WTC11 (cell line): ENCODE measurements around the gene KAZN. TPM values are rescaled to one million over a fixed set of nuclear protein-coding genes. Genes with fewer than 3 reads are reported as not detected.

Experiments
- ATAC-seq: fragments of 200-7000 bp; cut with Tn5 transposase; 2 replicates; pipeline ENCODE4 v1.10.0; 2021; ENCODE audit warnings: mild to moderate bottlenecking, moderate library complexity
- CTCF ChIA-PET: fragments of 300-600 bp; sonication (Branson Sonifier 250); formaldehyde crosslinking; loops from one replicate; lab custom pipeline; 2021; ENCODE audit warnings: antibody characterized with exemption; lab: Charles Lee
- POLR2A ChIA-PET: fragments of 350-600 bp; sonication (Branson Sonifier 250); formaldehyde crosslinking; loops from one replicate; lab custom pipeline; 2021; ENCODE audit warnings: antibody characterized with exemption; lab: Charles Lee
- DNase-seq: peaks from one replicate; pipeline ENCODE4 v3.0.0; 2021; ENCODE audit warnings: low spot score
- H3K27ac Mint-ChIP-seq: 2 replicates; pipeline ENCODE4 v1.8.0; 2021; ENCODE audit warnings: mixed read lengths
- H3K27me3 Mint-ChIP-seq: 2 replicates; pipeline ENCODE4 v1.8.0; 2021; ENCODE audit warnings: low read depth, mild to moderate bottlenecking, moderate library complexity, mixed read lengths
- H3K36me3 Mint-ChIP-seq: 2 replicates; pipeline ENCODE4 v1.8.0; 2021; ENCODE audit warnings: mixed read lengths
- H3K4me1 Mint-ChIP-seq: 2 replicates; pipeline ENCODE4 v1.8.0; 2022; ENCODE audit warnings: mixed read lengths
- H3K4me3 Mint-ChIP-seq: 2 replicates; pipeline ENCODE4 v1.8.0; 2021; ENCODE audit warnings: mild to moderate bottlenecking, moderate library complexity, mixed read lengths
- H3K9me3 Mint-ChIP-seq: 2 replicates; pipeline ENCODE4 v1.8.0; 2021; ENCODE audit warnings: mixed read lengths
- GTF2I ChIP-seq: fragments of 250-450 bp; sonication (Bioruptor Pico); conservative IDR thresholded peaks from 2 replicates; pipeline ENCODE4 v1.4.0; 2021; ENCODE audit warnings: mild to moderate bottlenecking
- NFE2L1 ChIP-seq: sonication (generic); formaldehyde crosslinking; IDR thresholded peaks from 2 replicates; pipeline ENCODE4 v1.8.1; 2023; ENCODE audit warnings: missing genetic modification reagents
- NR1H2 ChIP-seq: sonication (generic); formaldehyde crosslinking; IDR thresholded peaks from 2 replicates; pipeline ENCODE4 v1.9.0; 2021; ENCODE audit warnings: mild to moderate bottlenecking, moderate library complexity, missing genetic modification reagents
- NR2C2 ChIP-seq: sonication (generic); formaldehyde crosslinking; IDR thresholded peaks from 2 replicates; pipeline ENCODE4 v1.8.0; 2022; ENCODE audit warnings: mild to moderate bottlenecking, missing genetic modification reagents
- OVOL2 ChIP-seq: fragments of 250-450 bp; sonication (Bioruptor Pico); IDR thresholded peaks from 2 replicates; pipeline ENCODE4 v1.9.0; 2021; ENCODE audit warnings: mild to moderate bottlenecking, borderline replicate concordance
- SP1 ChIP-seq: sonication (generic); formaldehyde crosslinking; conservative IDR thresholded peaks from 2 replicates; pipeline ENCODE4 v1.8.1; 2022; ENCODE audit warnings: missing genetic modification reagents
- TP53 ChIP-seq: sonication (generic); formaldehyde crosslinking; IDR thresholded peaks from 2 replicates; pipeline ENCODE4 v1.8.1; 2023; ENCODE audit warnings: mild to moderate bottlenecking, missing genetic modification reagents
- ZNF121 ChIP-seq: sonication (generic); formaldehyde crosslinking; IDR thresholded peaks from 2 replicates; pipeline ENCODE4 v1.8.0; 2023; ENCODE audit warnings: missing genetic modification reagents
- ZNF138 ChIP-seq: sonication (generic); formaldehyde crosslinking; conservative IDR thresholded peaks from 2 replicates; pipeline ENCODE4 v1.8.1; 2022; ENCODE audit warnings: mild to moderate bottlenecking, moderate library complexity, missing genetic modification reagents
- ZNF317 ChIP-seq: sonication (generic); formaldehyde crosslinking; IDR thresholded peaks from 2 replicates; pipeline ENCODE4 v1.8.1; 2023; ENCODE audit warnings: low read depth, mild to moderate bottlenecking, moderate library complexity, missing genetic modification reagents, borderline replicate concordance
- total RNA-seq: library from RNA; stranded (reverse); gene quantifications from 3 replicates; pipeline ENCODE4 v1.2.3, GENCODE V29; 2021
- TF ChIP-seq, protein P1 (sequence below): sonication (generic); formaldehyde crosslinking; conservative IDR thresholded peaks from 2 replicates; pipeline ENCODE4 v1.8.1; 2023; ENCODE audit warnings: mild to moderate bottlenecking, low read depth, missing genetic modification reagents, moderate library complexity
- TF ChIP-seq, protein P2 (sequence below): sonication (generic); formaldehyde crosslinking; IDR thresholded peaks from 2 replicates; pipeline ENCODE4 v1.8.1; 2023; ENCODE audit warnings: mild to moderate bottlenecking, missing genetic modification reagents, moderate library complexity
- TF ChIP-seq, protein P3 (sequence below): fragments of 250-450 bp; sonication (Bioruptor Pico); conservative IDR thresholded peaks from 2 replicates; pipeline ENCODE4 v1.9.0; 2021; ENCODE audit warnings: mild to moderate bottlenecking
- TF ChIP-seq, protein P4 (sequence below): sonication (generic); formaldehyde crosslinking; IDR thresholded peaks from 2 replicates; pipeline ENCODE4 v1.8.0; 2022; ENCODE audit warnings: mild to moderate bottlenecking, missing genetic modification reagents
- TF ChIP-seq, protein P5 (sequence below): sonication (generic); formaldehyde crosslinking; IDR thresholded peaks from 2 replicates; pipeline ENCODE4 v1.8.1; 2022; ENCODE audit warnings: mild to moderate bottlenecking, missing genetic modification reagents, moderate library complexity, borderline replicate concordance
- TF ChIP-seq, protein P6 (sequence below): fragments of 200-600 bp; IDR thresholded peaks from 2 replicates; pipeline ENCODE4 v1.8.0; 2022; ENCODE audit warnings: antibody characterized with exemption
- TF ChIP-seq, protein P7 (sequence below): sonication (generic); formaldehyde crosslinking; IDR thresholded peaks from 2 replicates; pipeline ENCODE4 v1.8.1; 2023; ENCODE audit warnings: mild to moderate bottlenecking, missing genetic modification reagents
- TF ChIP-seq, protein P8 (sequence below): sonication (generic); formaldehyde crosslinking; IDR thresholded peaks from 2 replicates; pipeline ENCODE4 v1.8.0; 2023; ENCODE audit warnings: missing genetic modification reagents
- TF ChIP-seq, protein P9 (sequence below): sonication (generic); formaldehyde crosslinking; IDR thresholded peaks from 2 replicates; pipeline ENCODE4 v1.8.1; 2023; ENCODE audit warnings: mild to moderate bottlenecking, missing genetic modification reagents, moderate library complexity
- TF ChIP-seq, protein P10 (sequence below): fragments of 250-450 bp; sonication (Bioruptor Pico); IDR thresholded peaks from 2 replicates; pipeline ENCODE4 v1.9.0; 2021; ENCODE audit warnings: moderate library complexity, mild to moderate bottlenecking, inconsistent platforms, borderline replicate concordance

The KAZN gene
- total RNA-seq, 1 experiment from 2014 or later: 19.9 TPM

DNA sequence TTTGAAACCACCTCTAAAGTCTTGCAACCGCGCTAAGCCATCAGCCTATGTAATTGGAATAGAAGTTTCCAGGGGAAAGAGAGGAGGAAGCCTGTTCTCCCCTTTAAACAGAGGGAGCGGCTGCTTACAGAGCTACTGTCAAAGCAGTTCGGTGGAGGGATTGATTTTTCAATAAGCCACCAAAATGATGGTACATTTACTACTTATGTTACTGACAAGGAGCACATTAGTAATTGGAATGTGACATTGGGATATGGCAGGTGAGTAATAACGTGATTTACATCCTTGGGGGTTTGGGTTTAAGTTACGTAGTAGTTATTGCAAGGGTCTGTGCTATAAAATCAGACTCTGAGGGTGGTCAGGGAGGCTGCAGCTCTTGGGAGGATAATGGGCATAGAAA, 257.3 kb downstream of the KAZN start (continued):
- TF ChIP-seq, protein P1, sequence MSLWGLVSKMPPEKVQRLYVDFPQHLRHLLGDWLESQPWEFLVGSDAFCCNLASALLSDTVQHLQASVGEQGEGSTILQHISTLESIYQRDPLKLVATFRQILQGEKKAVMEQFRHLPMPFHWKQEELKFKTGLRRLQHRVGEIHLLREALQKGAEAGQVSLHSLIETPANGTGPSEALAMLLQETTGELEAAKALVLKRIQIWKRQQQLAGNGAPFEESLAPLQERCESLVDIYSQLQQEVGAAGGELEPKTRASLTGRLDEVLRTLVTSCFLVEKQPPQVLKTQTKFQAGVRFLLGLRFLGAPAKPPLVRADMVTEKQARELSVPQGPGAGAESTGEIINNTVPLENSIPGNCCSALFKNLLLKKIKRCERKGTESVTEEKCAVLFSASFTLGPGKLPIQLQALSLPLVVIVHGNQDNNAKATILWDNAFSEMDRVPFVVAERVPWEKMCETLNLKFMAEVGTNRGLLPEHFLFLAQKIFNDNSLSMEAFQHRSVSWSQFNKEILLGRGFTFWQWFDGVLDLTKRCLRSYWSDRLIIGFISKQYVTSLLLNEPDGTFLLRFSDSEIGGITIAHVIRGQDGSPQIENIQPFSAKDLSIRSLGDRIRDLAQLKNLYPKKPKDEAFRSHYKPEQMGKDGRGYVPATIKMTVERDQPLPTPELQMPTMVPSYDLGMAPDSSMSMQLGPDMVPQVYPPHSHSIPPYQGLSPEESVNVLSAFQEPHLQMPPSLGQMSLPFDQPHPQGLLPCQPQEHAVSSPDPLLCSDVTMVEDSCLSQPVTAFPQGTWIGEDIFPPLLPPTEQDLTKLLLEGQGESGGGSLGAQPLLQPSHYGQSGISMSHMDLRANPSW (CRISPR knock-in tag): no peak
- TF ChIP-seq ZNF121 (CRISPR knock-in tag) (no peak), OVOL2 (CRISPR knock-in tag) (no peak), TP53 (CRISPR knock-in tag) (no peak), NR2C2 (no peak), SP1 (CRISPR knock-in tag) (no peak), ZNF138 (no peak), GTF2I (CRISPR knock-in tag) (no peak)
- TF ChIP-seq, protein P2, sequence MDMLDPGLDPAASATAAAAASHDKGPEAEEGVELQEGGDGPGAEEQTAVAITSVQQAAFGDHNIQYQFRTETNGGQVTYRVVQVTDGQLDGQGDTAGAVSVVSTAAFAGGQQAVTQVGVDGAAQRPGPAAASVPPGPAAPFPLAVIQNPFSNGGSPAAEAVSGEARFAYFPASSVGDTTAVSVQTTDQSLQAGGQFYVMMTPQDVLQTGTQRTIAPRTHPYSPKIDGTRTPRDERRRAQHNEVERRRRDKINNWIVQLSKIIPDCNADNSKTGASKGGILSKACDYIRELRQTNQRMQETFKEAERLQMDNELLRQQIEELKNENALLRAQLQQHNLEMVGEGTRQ: no peak
- TF ChIP-seq, protein P3, sequence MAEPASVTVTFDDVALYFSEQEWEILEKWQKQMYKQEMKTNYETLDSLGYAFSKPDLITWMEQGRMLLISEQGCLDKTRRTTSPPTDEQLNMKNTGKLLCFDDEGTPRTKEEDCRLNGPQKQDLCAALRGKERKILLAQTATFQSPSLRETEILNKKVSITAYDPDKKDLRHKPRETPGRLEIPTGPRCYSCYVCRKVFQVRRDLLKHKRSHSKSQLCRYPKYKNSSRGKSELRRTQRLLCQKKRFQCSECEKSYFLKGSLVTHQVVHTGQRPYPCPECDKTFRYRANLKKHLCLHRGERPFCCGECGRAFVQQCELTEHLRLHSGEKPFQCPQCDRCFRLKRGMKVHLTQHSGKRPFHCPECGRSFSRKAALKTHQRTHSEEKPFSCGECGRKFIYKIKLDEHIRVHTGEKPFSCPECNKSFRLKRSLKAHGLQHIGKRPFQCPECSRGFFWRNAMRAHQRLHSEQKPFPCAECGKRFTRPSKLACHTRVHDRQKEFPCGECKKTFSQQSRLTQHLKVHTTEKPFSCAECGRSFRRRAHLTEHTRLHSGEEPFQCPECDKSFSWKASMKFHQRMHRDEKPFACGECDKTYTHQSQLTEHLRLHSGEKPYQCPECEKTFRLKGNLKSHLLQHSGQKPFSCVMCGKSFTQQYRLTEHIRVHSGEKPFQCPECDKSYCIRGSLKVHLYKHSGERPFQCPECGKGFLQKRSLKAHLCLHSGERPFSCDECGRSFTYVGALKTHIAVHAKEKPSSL: no peak
- TF ChIP-seq, protein P4, sequence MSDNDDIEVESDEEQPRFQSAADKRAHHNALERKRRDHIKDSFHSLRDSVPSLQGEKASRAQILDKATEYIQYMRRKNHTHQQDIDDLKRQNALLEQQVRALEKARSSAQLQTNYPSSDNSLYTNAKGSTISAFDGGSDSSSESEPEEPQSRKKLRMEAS (CRISPR knock-in tag): no peak
- TF ChIP-seq, protein P5, sequence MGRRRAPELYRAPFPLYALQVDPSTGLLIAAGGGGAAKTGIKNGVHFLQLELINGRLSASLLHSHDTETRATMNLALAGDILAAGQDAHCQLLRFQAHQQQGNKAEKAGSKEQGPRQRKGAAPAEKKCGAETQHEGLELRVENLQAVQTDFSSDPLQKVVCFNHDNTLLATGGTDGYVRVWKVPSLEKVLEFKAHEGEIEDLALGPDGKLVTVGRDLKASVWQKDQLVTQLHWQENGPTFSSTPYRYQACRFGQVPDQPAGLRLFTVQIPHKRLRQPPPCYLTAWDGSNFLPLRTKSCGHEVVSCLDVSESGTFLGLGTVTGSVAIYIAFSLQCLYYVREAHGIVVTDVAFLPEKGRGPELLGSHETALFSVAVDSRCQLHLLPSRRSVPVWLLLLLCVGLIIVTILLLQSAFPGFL (CRISPR knock-in tag): no peak

DNA sequence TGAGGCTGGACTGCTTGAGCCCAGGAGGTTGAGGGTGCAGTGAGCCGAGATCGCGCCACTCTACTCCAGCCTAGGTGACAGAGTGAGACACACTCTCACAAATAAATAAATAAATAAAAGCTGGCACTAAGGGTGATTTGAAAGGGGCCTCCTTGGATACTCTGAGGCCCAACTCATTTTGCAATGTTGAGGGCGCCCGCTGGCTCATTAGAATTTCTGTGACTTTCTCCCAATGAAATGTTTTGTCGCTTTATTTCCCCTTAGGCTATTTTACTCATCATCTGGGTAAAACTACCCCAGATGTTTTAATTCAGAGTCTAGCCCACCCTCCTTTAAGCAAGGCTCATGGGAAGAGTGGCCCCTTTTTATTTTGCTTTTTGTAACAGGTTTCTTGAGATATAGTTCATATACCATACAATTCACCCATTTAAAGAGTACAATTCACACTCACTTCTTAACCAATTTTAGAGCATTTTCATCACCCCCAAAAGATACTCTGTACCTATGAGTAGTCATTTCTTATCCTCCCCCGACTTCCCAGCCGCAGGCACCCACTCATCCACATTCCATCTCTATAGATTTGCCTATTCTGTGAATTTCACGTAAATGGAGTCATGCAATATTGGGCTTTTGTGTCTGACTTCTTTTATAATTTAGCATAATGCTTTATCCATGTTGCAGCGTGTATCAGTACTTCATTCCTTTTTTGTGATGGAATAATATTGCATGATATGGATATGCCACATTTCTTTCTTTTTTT, 259.1 kb downstream of the KAZN start:
- POLR2A ChIA-PET: interaction anchor here (0.6 kb wide), 1 partner anchor 175 kb away, joined by 5 read pairs; no protein-coding TSS in a partner anchor
- DNase-seq (no peak), ATAC-seq (no peak)
- no peak overlapping the region; the same call in 1 of the 2 replicates for H3K27ac Mint-ChIP-seq
- no peaks in the 10 kb centered on the region; the same call in 1 of the 2 replicates for H3K9me3 Mint-ChIP-seq
- H3K36me3 Mint-ChIP-seq: no peaks in the 10 kb centered on the region
- H3K27me3 Mint-ChIP-seq: no peaks in the 10 kb centered on the region
- CTCF ChIA-PET: no interaction called here
- no peak overlapping the region for H3K4me3 Mint-ChIP-seq
- H3K4me1 Mint-ChIP-seq: peaks cover 25% of the 10 kb centered on the region
- no peak for TF ChIP-seq NR1H2 (CRISPR knock-in tag)
- TF ChIP-seq, protein P6, sequence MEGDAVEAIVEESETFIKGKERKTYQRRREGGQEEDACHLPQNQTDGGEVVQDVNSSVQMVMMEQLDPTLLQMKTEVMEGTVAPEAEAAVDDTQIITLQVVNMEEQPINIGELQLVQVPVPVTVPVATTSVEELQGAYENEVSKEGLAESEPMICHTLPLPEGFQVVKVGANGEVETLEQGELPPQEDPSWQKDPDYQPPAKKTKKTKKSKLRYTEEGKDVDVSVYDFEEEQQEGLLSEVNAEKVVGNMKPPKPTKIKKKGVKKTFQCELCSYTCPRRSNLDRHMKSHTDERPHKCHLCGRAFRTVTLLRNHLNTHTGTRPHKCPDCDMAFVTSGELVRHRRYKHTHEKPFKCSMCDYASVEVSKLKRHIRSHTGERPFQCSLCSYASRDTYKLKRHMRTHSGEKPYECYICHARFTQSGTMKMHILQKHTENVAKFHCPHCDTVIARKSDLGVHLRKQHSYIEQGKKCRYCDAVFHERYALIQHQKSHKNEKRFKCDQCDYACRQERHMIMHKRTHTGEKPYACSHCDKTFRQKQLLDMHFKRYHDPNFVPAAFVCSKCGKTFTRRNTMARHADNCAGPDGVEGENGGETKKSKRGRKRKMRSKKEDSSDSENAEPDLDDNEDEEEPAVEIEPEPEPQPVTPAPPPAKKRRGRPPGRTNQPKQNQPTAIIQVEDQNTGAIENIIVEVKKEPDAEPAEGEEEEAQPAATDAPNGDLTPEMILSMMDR: no peak
- TF ChIP-seq, protein P7, sequence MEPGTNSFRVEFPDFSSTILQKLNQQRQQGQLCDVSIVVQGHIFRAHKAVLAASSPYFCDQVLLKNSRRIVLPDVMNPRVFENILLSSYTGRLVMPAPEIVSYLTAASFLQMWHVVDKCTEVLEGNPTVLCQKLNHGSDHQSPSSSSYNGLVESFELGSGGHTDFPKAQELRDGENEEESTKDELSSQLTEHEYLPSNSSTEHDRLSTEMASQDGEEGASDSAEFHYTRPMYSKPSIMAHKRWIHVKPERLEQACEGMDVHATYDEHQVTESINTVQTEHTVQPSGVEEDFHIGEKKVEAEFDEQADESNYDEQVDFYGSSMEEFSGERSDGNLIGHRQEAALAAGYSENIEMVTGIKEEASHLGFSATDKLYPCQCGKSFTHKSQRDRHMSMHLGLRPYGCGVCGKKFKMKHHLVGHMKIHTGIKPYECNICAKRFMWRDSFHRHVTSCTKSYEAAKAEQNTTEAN (CRISPR knock-in tag): no peak
- TF ChIP-seq, protein P8, sequence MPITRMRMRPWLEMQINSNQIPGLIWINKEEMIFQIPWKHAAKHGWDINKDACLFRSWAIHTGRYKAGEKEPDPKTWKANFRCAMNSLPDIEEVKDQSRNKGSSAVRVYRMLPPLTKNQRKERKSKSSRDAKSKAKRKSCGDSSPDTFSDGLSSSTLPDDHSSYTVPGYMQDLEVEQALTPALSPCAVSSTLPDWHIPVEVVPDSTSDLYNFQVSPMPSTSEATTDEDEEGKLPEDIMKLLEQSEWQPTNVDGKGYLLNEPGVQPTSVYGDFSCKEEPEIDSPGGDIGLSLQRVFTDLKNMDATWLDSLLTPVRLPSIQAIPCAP (CRISPR knock-in tag): no peak
- no peak for TF ChIP-seq NFE2L1 (CRISPR knock-in tag)
- TF ChIP-seq, protein P9, sequence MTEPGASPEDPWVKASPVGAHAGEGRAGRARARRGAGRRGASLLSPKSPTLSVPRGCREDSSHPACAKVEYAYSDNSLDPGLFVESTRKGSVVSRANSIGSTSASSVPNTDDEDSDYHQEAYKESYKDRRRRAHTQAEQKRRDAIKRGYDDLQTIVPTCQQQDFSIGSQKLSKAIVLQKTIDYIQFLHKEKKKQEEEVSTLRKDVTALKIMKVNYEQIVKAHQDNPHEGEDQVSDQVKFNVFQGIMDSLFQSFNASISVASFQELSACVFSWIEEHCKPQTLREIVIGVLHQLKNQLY (CRISPR knock-in tag): no peak
- TF ChIP-seq, protein P10, sequence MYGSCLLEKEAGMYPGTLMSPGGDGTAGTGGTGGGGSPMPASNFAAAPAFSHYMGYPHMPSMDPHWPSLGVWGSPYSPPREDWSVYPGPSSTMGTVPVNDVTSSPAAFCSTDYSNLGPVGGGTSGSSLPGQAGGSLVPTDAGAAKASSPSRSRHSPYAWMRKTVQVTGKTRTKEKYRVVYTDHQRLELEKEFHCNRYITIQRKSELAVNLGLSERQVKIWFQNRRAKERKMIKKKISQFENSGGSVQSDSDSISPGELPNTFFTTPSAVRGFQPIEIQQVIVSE: no peak
- TF ChIP-seq ZNF317 (CRISPR knock-in tag): no peak
- TF ChIP-seq, protein P4 (CRISPR knock-in tag): no peak
- TF ChIP-seq, protein P5 (CRISPR knock-in tag): no peak
